ENCODE measurements around the gene APOBEC2. TPM values are rescaled to one million over a fixed set of nuclear protein-coding genes. Genes with fewer than 3 reads are reported as not detected.

The APOBEC2 gene
- total and polyA plus RNA-seq, 9 of the 15 experiments (the other 6 are each of a cell fraction or from before 2014, with no cell fraction given), result 0.25 to 1.6 TPM; not detected in 7

- TF ChIP-seq TAF15 (IDR thresholded peaks at IDR 0.05; ENCODE audit: low read depth, low read length) (no peak), NRF1 (conservative IDR thresholded peaks at IDR 0.05 in 1 of 2, IDR thresholded peaks at IDR 0.05 in 1 of 2) (no peak), ILF3 (IDR thresholded peaks at IDR 0.05; ENCODE audit: borderline replicate concordance) (no peak)
Observed at GRCh38 chr6:41080621-41081020, 27.6 kb downstream of the APOBEC2 start (continued).

- POLR2A ChIA-PET, result interaction anchor here (1.6 kb wide), 1 partner anchor 8 kb away, joined by 6 read pairs; no protein-coding TSS in a partner anchor
Observed at GRCh38 chr6:41083072-41083471, 30.1 kb downstream of the APOBEC2 start.

More at GRCh38 chr6:41083072-41083471, 30.1 kb downstream of the APOBEC2 start:
- H3K4me1 ChIP-seq (replicated peaks in 1 of 2; ENCODE audit: control insufficient read depth in 2 of 2, insufficient read depth in 2 of 2, low read length in 2 of 2), result no peaks in the 10 kb centered on the region
- no peak for FAIRE-seq
- ATAC-seq, result no peak
- H3K4me2 ChIP-seq (ENCODE audit: insufficient read depth, low read length), result no peak overlapping the region
- no peaks in the 10 kb centered on the region for H3K9me3 ChIP-seq (replicated peaks; ENCODE audit: control insufficient read depth, insufficient read depth, low read depth, low read length)
- H3K36me3 ChIP-seq (ENCODE audit: control insufficient read depth, insufficient read depth, low read length), result peaks cover 85% of the 10 kb centered on the region
- in situ Hi-C loops (cut with MboI), result no loop called here
- H3K4me3 ChIP-seq, result no peak overlapping the region
- intact Hi-C loops (cut with micrococcal nuclease), result no loop called here
- no peaks in the 10 kb centered on the region for H4K20me1 ChIP-seq (replicated peaks; ENCODE audit: control insufficient read depth, insufficient read depth, low read length)
- no peak overlapping the region for H2AFZ ChIP-seq (ENCODE audit: low read depth, low read length)
- no TSS peak for BruUV-seq (replicated peaks)
- no peaks in the 10 kb centered on the region for H3K27me3 ChIP-seq (ENCODE audit: control insufficient read depth in 2 of 2, insufficient read depth in 2 of 2, low read length in 2 of 2)
- no peak for DNase-seq (ENCODE audit: extremely low read depth in 1 of 4, low spot score in 3 of 4)
- no peak overlapping the region for H3K27ac ChIP-seq (ENCODE audit: extremely low read depth, low read depth, low read length)
- CTCF ChIA-PET (ENCODE audit: low intra/inter-chr PET ratio), result interaction anchor here (0.6 kb wide), 1 partner anchor 1187 kb away, joined by 3 read pairs; no protein-coding TSS in a partner anchor
- TF ChIP-seq GTF3C2 (IDR thresholded peaks at IDR 0.05; ENCODE audit: borderline replicate concordance, extremely low read depth, insufficient read length) (no peak), ZC3H8 (IDR thresholded peaks at IDR 0.05) (no peak), SMARCA5 (IDR thresholded peaks at IDR 0.05) (no peak)
- no peak overlapping the region for H3K9ac ChIP-seq (ENCODE audit: insufficient read depth in 1 of 2, low read depth in 2 of 2, low read length in 2 of 2)
- peaks cover 15% of the 10 kb centered on the region for H3K79me2 ChIP-seq (ENCODE audit: control insufficient read depth, insufficient read depth, low read length)
- no peaks in the 10 kb centered on the region for H3K9me1 ChIP-seq (ENCODE audit: control insufficient read depth, insufficient read depth, low read length)

All from K562 (cell line).